Common myeloid progenitor, CD34-positive (primary cell): Measurements from ENCODE around the gene FYB1.

Experiments
- CTCF ChIA-PET: fragments of 350-600 bp; sonication (Branson Sonifier 250); formaldehyde crosslinking; loops from one replicate; lab custom pipeline; 2021; ENCODE audit warnings: antibody characterized with exemption; lab: Charles Lee
- POLR2A ChIA-PET: fragments of 350-600 bp; sonication (Branson Sonifier 250); formaldehyde crosslinking; loops from one replicate; lab custom pipeline; 2021; ENCODE audit warnings: antibody characterized with exemption; lab: Charles Lee
- DNase-seq, 3 donors: peaks; one replicate each; pipeline versions ENCODE4 v3.0.0 to v3.0.0-alpha.2; 2013
- H3K27ac ChIP-seq, 2 experiments: 1 replicate in 1 of 2; 2 replicates in 1 of 2; pipeline ENCODE4 v1.7.0; 2013; ENCODE audit warnings: inconsistent platforms in 2 of 2, low read length in 2 of 2, mild to moderate bottlenecking in 2 of 2, low read depth in 1 of 2, moderate library complexity in 1 of 2; ENCODE audit not compliant: severe bottlenecking in 2 of 2, insufficient read depth in 1 of 2, poor library complexity in 1 of 2
- H3K27me3 ChIP-seq, 5 experiments: replicated peaks in 2 of 5; 1 replicate in 3 of 5; 2 replicates in 2 of 5; pipeline versions ENCODE4 v1.6.1 to v1.7.0; 2013; ENCODE audit warnings: low read length in 4 of 5, mild to moderate bottlenecking in 2 of 5, moderate library complexity in 2 of 5, inconsistent platforms in 1 of 5; ENCODE audit not compliant: insufficient read depth in 5 of 5, control insufficient read depth in 4 of 5
- H3K36me3 ChIP-seq, 4 experiments: 1 replicate in 2 of 4; 2 replicates in 2 of 4; pipeline versions ENCODE4 v1.6.1 to v1.7.0; 2013; ENCODE audit warnings: low read length in 3 of 4, control low read depth in 1 of 4, mild to moderate bottlenecking in 1 of 4; ENCODE audit not compliant: control insufficient read depth in 4 of 4, insufficient read depth in 4 of 4
- H3K4me1 ChIP-seq, 4 experiments: 1 replicate in 3 of 4; 2 replicates in 1 of 4; pipeline versions ENCODE4 v1.6.1 to v1.7.1; 2013; ENCODE audit warnings: low read length in 3 of 4, mild to moderate bottlenecking in 3 of 4, control low read depth in 1 of 4, inconsistent platforms in 1 of 4, moderate library complexity in 1 of 4; ENCODE audit not compliant: control insufficient read depth in 4 of 4, insufficient read depth in 4 of 4; ENCODE audit errors: control extremely low read depth in 1 of 4
- H3K4me3 ChIP-seq, 7 experiments: 1 replicate in 4 of 7; 2 replicates in 3 of 7; pipeline versions ENCODE4 v1.5.1 to v1.7.0; 2013; ENCODE audit warnings: mild to moderate bottlenecking in 7 of 7, low read length in 6 of 7, moderate library complexity in 6 of 7, inconsistent platforms in 2 of 7, low read depth in 2 of 7, control low read depth in 1 of 7; ENCODE audit not compliant: insufficient read depth in 4 of 7, control insufficient read depth in 1 of 7; ENCODE audit errors: extremely low read depth in 1 of 7
- H3K9me3 ChIP-seq, 5 experiments: 1 replicate in 4 of 5; 2 replicates in 1 of 5; pipeline versions ENCODE4 v1.6.1 to v1.7.1; 2013; ENCODE audit warnings: low read length in 4 of 5, mild to moderate bottlenecking in 2 of 5, inconsistent platforms in 1 of 5, low read depth in 1 of 5, moderate library complexity in 1 of 5; ENCODE audit not compliant: control insufficient read depth in 4 of 5, insufficient read depth in 2 of 5; ENCODE audit errors: control extremely low read depth in 1 of 5
- WGBS: methylation state at CpG from one replicate; pipeline ENCODE4 v1.1.5; 2013; ENCODE audit not compliant: insufficient coverage; 5-methylcytosine and 5-hydroxymethylcytosine counted together

FYB1 gene

DNA sequence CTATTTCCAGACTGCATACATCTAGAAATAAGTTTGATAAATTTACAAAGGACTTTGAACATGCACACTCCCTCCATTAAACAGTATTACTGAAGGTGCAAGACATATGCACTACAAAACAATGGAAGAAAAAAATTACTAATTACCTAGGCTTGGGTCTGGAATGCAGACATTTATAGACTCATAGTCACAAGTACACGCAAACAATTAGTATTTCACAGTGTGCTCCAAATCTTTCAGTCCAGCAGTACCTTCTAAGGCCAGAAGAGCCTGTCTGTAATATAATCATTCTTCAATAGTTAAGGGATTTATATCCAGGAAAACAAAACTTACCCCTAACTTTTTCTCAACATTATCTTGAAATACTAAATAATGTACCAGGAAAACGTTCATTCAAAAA is 156.3 kb downstream of the FYB1 start:
- POLR2A ChIA-PET: no interaction called here
- H3K36me3 ChIP-seq: peaks cover 9 to 23% (median 18%) of the 10 kb centered on the region in 4 experiments
- H3K4me3 ChIP-seq: no peak overlapping the region
- H3K9me3 ChIP-seq: peaks cover 0 to 17% (median 8%) of the 10 kb centered on the region in 5 experiments
- no peak overlapping the region for H3K27ac ChIP-seq
- H3K4me1 ChIP-seq: peaks cover 0 to 20% (median 7%) of the 10 kb centered on the region in 4 experiments
- WGBS: 80% methylated on average over 1 of the region's 2 CpGs
- CTCF ChIA-PET: interaction anchor here (1.6 kb wide), 1 partner anchor 57 kb away, joined by 6 read pairs; no protein-coding TSS in a partner anchor
- no peak for DNase-seq
- no peaks in the 10 kb centered on the region for H3K27me3 ChIP-seq

DNA sequence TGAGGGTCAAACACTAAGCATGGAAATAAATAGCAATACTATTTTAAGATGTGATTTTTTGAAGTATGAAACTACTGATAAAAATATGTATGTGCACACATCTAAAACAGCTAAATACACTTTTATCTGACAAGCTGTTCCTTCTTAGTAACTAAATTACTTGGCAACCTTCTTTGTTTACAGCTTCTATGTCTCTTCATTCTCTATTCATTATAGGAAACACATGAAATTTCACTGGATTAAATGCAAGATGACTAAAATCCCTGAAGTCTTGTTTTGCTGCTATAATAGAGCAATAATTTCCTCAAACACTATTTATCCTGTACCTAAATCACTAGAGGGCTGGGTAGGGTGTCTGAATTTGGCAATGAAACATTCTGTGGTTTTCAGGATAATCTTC is 156.8 kb downstream of the FYB1 start:
- Histone ChIP-seq H3K27ac (peak overlapping the region in 1 of 2 experiments; percentile 10), H3K9me3 (peaks cover 0 to 17% (median 8%) of the 10 kb centered on the region in 5 experiments), H3K27me3 (no peaks in the 10 kb centered on the region), H3K36me3 (peaks cover 9 to 22% (median 16%) of the 10 kb centered on the region in 4 experiments), H3K4me3 (no peak overlapping the region), H3K4me1 (peaks cover 0 to 21% (median 9%) of the 10 kb centered on the region in 4 experiments)
- no peak for DNase-seq
- ChIA-PET POLR2A (interaction anchor here (0.6 kb wide), 1 partner anchor 1296 kb away, joined by 3 read pairs; no protein-coding TSS in a partner anchor), CTCF (interaction anchor here (0.6 to 1.7 kb wide), 4 partner anchors 10 to 91 kb away, joined by 3 to 4 read pairs (median 3); no protein-coding TSS in a partner anchor)

GRCh38 chr5:39062104-39062503 is 157.3 kb downstream of the FYB1 start:
- Histone ChIP-seq H3K9me3 (peaks cover 0 to 15% (median 8%) of the 10 kb centered on the region in 5 experiments), H3K4me1 (peaks cover 0 to 25% (median 11%) of the 10 kb centered on the region in 4 experiments), H3K4me3 (no peak overlapping the region), H3K36me3 (peaks cover 9 to 20% (median 12%) of the 10 kb centered on the region in 4 experiments), H3K27ac (no peak overlapping the region), H3K27me3 (no peaks in the 10 kb centered on the region)
- ChIA-PET CTCF (interaction anchor here (0.6 to 1.7 kb wide), 4 partner anchors 11 to 91 kb away, joined by 3 to 4 read pairs (median 3); no protein-coding TSS in a partner anchor), POLR2A (interaction anchor here (0.6 kb wide), 1 partner anchor 1297 kb away, joined by 3 read pairs; no protein-coding TSS in a partner anchor)
- no peak for DNase-seq
- no CpG with 5 or more reads among the region's 3 CpGs for WGBS

DNA sequence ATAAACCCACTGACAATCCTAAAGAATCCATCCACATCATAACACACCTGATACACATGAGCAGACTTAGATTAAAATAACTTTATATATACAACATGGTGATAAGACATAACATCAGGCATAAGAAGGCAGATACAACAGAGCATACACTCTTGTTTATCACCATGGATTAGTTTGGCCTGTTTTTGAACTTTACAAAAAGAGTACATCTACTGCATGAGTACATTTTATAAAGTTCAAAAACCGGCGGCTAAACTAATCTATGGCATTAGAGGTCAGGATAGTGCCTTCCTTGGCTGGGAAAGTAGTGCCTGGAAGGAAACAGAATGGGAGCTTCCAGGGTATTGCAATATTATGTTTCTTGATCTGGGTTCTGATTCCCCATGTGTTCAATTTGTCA is 160.3 kb downstream of the FYB1 start:
- DNase-seq: no peak
- no peak overlapping the region for H3K27ac ChIP-seq
- CTCF ChIA-PET: interaction anchor here (1.7 to 1.8 kb wide), 2 partner anchors 7 to 13 kb away, joined by 4 read pairs; no protein-coding TSS in a partner anchor
- no peaks in the 10 kb centered on the region for H3K27me3 ChIP-seq
- no peak overlapping the region for H3K4me3 ChIP-seq
- POLR2A ChIA-PET: no interaction called here
- peaks cover 0 to 6% (median 0%) of the 10 kb centered on the region in 4 experiments for H3K36me3 ChIP-seq
- WGBS: no CpG with 5 or more reads among the region's 2 CpGs
- no peaks in the 10 kb centered on the region for H3K9me3 ChIP-seq
- peaks cover 0 to 29% (median 11%) of the 10 kb centered on the region in 4 experiments for H3K4me1 ChIP-seq

DNA sequence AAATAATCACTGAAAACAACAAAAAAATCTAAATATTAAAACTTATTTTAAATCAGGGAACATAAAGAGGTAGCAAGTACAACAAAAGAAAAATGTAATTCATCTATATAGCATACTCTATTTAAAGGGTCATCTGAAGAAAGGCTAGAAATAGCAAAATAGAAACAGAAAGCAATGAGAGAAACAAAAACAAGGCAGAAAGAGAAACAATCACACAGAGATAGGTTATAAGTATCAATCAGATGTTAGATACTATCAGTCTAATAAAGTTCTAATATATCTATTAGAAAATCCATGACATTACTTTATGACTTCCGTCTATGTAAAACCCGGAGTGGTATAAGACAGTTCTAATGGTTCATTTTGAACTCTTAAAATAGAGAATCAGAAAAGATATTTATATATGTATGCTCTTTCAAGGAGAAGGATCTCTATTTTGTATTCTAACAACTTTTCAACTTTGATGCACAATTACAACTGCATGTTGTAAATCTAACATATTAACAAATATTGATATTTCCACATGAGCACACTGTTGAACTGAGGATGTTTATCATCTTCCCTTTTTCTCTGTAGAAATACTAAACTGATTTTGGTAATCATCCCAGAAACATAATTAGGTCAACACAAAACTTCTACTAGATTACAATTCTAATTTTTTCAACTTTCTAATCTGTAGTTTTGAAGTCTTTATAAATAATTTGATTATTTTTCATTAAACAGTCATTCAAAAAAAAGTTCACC is 161.0 kb downstream of the FYB1 start:
- Histone ChIP-seq H3K9me3 (no peaks in the 10 kb centered on the region), H3K27me3 (no peaks in the 10 kb centered on the region), H3K4me1 (peaks cover 0 to 29% (median 11%) of the 10 kb centered on the region in 4 experiments), H3K27ac (peak overlapping the region; percentile 47 to 77), H3K36me3 (peaks cover 0 to 6% (median 0%) of the 10 kb centered on the region in 4 experiments), H3K4me3 (peak overlapping the region in 6 of 7 experiments; percentile 33 to 71 (median 54))
- ChIA-PET POLR2A (no interaction called here), CTCF (interaction anchor here (1.2 kb wide), 1 partner anchor 10 kb away, joined by 3 read pairs; no protein-coding TSS in a partner anchor)
- no peak for DNase-seq
- WGBS: no CpG with 5 or more reads among the region's 2 CpGs

GRCh38 chr5:39057734-39058133 is 161.6 kb downstream of the FYB1 start:
- H3K27ac ChIP-seq: peak overlapping the region; percentile 47 to 77
- H3K9me3 ChIP-seq: no peaks in the 10 kb centered on the region
- H3K36me3 ChIP-seq: peaks cover 0 to 6% (median under 1%) of the 10 kb centered on the region in 4 experiments
- peaks cover 0 to 28% (median 11%) of the 10 kb centered on the region in 4 experiments for H3K4me1 ChIP-seq
- no peaks in the 10 kb centered on the region for H3K27me3 ChIP-seq
- POLR2A ChIA-PET: no interaction called here
- CTCF ChIA-PET: interaction anchor here (1.2 kb wide), 1 partner anchor 9 kb away, joined by 3 read pairs; no protein-coding TSS in a partner anchor
- DNase-seq: peak in 2 of 3 donors; percentile 29 to 36
- no CpG with 5 or more reads among the region's 2 CpGs for WGBS
- H3K4me3 ChIP-seq: peak overlapping the region in 6 of 7 experiments; percentile 33 to 71 (median 54)
